LNCaP clone FGC (cell line): ENCODE measurements around the gene GINM1.
A peak's percentile ranks its signal among the peaks of the same experiment; 100 is the strongest.

ENCODE experiments used
- DNase-seq: peaks from one replicate; pipeline ENCODE4 v3.0.0-alpha.2; 2011; ENCODE audit warnings: low read depth
- H3K4me3 ChIP-seq: 2 replicates; pipeline ENCODE4 v1.5.1; 2011; ENCODE audit warnings: mild to moderate bottlenecking, low read depth, low read length, control low read depth
- TF ChIP-seq, protein P1 (sequence below): IDR thresholded peaks from 2 replicates; pipeline ENCODE4 v1.5.1; 2012; ENCODE audit warnings: mild to moderate bottlenecking; ENCODE audit not compliant: control insufficient read depth, insufficient read depth; ENCODE audit errors: extremely low read depth

Gene GINM1

DNA sequence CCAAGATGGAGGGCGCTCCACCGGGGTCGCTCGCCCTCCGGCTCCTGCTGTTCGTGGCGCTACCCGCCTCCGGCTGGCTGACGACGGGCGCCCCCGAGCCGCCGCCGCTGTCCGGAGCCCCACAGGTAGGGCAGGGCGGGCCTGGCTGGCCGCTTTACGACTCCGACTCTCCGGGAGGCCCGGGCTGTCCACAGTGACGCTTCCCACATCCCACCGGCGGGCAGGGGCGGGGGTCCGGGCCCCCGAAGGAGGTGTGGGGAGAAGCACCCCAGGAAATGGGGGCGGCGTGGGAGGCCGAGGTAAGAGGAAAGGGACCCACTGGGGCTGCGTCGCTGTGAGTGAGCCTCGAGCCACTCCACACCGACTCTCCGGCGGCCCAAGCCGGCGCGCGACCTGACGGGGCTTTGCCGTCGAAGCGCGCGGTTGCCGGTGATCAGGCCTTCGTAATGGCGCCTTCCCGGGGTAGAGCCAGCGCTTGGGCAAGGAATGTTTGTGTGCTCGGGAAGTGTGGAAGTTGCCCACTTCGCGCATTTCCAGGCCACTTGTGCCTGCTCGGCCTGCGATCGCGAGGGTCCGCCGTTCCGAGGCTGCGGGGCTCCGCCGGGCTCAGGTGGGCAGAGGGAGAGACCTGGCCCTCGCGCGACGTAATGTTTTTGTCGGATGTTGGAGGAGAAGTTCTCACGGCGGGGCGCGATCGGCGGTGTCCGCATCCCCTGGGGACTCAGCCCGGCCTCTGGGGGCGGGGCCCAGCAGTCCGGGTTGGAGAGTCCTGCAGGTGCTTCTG is 427 bp downstream of the GINM1 start:
- TF ChIP-seq, protein P1, sequence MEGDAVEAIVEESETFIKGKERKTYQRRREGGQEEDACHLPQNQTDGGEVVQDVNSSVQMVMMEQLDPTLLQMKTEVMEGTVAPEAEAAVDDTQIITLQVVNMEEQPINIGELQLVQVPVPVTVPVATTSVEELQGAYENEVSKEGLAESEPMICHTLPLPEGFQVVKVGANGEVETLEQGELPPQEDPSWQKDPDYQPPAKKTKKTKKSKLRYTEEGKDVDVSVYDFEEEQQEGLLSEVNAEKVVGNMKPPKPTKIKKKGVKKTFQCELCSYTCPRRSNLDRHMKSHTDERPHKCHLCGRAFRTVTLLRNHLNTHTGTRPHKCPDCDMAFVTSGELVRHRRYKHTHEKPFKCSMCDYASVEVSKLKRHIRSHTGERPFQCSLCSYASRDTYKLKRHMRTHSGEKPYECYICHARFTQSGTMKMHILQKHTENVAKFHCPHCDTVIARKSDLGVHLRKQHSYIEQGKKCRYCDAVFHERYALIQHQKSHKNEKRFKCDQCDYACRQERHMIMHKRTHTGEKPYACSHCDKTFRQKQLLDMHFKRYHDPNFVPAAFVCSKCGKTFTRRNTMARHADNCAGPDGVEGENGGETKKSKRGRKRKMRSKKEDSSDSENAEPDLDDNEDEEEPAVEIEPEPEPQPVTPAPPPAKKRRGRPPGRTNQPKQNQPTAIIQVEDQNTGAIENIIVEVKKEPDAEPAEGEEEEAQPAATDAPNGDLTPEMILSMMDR = no peak
- no peak for DNase-seq
- H3K4me3 ChIP-seq = peak overlapping the region; percentile 82

DNA sequence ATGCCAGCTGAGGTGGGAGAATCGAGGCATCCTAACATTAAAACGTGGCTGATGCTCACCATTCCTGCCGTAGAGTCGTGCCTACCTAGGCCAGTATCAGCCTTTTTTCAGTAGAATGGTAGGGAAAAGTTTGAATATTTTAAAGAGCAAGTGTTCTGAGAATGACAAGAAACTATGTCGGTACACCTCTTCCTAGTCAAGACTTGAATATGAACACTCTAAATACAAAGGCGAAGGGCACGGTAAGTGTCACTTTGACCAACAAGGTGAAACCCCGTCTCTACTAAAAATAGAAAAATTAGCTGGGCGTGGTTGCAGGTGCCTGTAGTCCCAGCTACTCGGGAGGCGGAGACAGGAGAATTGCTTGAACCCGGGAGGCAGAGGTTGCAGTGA is 1.0 kb downstream of the GINM1 start:
- TF ChIP-seq, protein P1 = no peak
- DNase-seq = no peak
- H3K4me3 ChIP-seq = peak overlapping the region; percentile 82

DNA sequence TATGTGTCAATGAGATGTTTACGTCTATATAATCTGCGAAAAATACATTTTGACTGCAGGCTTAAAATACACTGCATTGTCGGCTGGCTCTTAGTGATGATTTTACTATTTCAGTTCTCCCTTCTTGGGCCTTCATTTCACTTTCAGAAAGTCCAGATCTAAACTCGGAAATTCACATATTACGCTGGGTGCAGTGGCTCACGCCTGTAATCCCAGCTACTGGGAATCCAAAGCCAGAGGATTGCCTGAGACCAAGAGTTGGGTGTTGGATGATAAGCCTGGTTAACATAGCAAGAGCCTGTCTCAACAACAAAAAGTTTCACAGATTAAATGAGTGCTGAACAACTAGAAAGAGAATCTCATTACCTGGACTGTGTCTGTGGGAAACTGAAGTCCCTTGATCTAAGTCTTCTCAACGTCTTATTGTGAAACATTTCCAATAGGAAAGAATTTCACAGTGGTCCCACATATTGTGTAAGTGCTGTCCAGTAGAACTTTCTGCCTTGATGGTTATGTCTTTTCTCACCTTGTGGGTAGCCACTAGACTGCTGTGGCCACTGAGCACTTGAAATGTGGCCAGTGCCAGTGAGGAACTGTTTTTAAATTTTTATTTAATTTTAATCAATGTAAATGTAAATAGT is 1.9 kb downstream of the GINM1 start:
- H3K4me3 ChIP-seq = no peak overlapping the region
- TF ChIP-seq, protein P1 = no peak
- DNase-seq = no peak

DNA sequence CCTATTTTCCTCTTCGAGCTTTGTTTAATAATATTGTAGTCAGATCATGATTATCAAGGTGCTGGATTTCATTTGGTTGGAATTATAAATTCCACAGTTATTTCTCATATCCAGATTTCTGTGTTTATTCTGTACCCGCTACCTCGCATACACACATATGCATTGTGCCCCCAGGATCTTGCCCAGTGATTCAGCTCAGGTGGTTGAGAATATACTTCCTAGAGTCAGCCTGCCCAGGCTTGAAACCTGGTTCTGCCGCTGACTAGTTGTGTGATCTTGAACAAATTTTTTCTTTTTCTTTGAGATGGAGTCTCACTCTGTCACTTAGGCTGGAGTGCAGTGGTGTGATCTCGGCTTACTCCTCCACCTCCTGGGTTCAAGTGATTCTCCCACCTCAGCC is 14.7 kb downstream of the GINM1 start:
- TF ChIP-seq, protein P1 = no peak
- no peak overlapping the region for H3K4me3 ChIP-seq
- DNase-seq = no peak

DNA sequence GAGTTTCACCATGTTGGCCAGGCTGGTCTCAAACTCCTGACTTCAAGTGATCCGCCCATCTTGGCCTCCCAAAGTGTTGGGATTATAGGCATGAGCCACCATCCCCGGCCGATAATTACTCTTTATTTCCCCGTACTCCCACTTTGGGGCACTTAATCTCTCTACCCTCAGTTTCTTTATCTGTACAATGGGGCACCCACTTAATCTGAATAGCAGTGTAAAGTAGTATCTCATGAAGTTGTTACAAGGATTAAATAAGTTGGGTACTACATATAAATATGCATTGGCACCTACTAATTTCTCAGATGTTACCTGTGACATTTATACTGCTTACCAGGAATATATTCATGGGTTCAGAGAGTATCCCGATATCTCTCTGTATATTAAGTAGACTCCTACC is 15.2 kb downstream of the GINM1 start:
- DNase-seq = no peak
- no peak overlapping the region for H3K4me3 ChIP-seq
- TF ChIP-seq, protein P1 = no peak

DNA sequence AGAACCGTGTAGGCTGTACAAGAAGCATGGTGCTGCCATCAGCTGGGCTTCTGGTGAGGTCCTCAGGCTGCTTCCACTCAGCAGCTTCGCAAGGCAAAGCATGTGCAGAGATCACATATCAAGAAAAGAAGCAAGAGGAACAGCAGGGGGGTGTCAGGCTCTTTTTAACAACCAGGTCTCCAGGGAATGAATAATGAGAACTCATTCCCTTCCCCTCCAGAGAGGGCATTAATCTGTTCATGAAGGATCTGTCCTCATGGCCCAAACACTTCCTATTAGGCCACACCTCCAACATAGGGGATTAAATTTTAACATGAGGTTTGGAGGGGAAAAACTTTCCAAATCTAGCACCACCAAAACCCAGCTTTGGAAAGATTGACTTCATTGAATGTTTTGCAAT is 20.0 kb downstream of the GINM1 start:
- no peak for DNase-seq
- no peak overlapping the region for H3K4me3 ChIP-seq
- TF ChIP-seq, protein P1 = no peak

DNA sequence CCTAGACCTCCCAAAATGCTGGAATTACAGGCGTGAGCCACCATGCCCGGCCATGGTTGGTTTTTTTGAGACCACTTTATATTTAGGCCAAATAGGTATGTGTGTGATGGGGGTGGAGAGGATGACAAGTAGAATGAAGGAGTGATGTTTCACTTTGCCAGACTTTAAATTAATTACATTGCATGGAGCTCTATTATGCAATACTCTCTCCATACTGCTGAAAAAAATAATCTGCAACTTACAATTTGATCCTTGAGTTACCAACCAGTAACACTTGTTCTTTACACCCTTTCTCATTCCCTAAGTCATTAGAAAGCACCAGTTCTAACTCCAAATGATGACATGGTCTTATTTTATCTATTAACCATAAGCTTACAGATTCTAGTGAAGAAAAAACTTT is 26.8 kb downstream of the GINM1 start:
- H3K4me3 ChIP-seq = no peak overlapping the region
- TF ChIP-seq, protein P1 = no peak
- no peak for DNase-seq
